GM12801 (cell line): ENCODE results near the gene NUP210.

Experiments used
- TF ChIP-seq, protein P1 (sequence below): IDR thresholded peaks from one replicate; pipeline ENCODE4 v1.5.1; 2011; ENCODE audit warnings: control low read depth; ENCODE audit not compliant: insufficient read length; ENCODE audit errors: extremely low read depth

The NUP210 gene

DNA sequence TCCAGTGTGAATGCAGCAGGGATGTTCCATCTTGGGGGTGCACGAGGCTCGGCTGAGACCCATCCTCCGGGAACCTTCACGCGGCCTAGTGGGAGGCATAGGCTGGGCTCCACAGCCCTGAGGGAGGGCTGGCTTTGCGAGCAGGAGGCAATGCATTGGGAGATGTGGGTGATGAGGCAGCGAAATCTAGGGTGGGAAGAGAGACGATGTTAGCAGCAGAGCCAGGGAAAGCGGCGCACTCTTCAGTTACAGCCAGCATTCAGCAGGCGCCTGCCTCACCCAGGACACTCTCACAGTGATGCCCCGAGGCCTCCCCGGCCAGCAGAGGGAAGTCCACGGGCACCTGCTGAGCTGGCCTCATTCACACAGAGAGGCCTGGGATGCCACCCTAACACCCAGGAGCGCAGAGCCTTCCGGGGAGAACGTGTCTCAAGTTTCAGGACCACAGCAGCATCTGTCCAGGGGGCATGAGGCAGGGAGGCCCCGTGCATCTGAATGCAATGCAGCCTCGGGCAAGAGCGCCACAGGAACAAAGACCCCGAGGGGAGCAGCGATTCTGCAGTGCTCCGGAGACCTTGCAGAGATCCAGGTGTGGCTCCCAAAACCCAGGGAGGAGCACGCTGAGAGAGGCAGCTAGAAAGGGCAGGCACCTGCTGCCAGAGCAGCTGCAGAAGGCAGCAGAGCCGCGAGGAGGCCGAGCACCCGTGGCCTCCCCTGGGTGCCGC is 102.4 kb downstream of the NUP210 start:
- TF ChIP-seq, protein P1, sequence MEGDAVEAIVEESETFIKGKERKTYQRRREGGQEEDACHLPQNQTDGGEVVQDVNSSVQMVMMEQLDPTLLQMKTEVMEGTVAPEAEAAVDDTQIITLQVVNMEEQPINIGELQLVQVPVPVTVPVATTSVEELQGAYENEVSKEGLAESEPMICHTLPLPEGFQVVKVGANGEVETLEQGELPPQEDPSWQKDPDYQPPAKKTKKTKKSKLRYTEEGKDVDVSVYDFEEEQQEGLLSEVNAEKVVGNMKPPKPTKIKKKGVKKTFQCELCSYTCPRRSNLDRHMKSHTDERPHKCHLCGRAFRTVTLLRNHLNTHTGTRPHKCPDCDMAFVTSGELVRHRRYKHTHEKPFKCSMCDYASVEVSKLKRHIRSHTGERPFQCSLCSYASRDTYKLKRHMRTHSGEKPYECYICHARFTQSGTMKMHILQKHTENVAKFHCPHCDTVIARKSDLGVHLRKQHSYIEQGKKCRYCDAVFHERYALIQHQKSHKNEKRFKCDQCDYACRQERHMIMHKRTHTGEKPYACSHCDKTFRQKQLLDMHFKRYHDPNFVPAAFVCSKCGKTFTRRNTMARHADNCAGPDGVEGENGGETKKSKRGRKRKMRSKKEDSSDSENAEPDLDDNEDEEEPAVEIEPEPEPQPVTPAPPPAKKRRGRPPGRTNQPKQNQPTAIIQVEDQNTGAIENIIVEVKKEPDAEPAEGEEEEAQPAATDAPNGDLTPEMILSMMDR: no peak

DNA sequence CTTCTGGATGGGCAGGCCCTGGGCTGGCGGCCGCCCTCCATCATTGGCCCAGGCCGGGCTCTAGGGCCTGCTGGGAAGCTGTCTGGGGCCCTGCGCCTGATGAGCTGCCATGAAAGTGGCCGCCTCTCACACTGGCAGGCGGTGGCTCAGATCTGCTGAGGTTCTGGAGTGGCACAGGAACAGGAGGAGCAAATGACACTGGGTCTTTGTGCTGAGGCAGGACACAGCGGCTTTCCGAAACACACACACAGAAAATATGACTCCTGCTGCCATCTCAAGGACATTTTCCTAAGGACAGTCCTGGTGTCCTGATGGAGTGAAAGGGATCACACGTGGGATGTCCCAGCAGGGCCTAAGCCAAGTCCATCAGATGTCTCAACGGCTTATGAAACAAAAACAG is 103.5 kb downstream of the NUP210 start:
- TF ChIP-seq, protein P1: no peak

DNA sequence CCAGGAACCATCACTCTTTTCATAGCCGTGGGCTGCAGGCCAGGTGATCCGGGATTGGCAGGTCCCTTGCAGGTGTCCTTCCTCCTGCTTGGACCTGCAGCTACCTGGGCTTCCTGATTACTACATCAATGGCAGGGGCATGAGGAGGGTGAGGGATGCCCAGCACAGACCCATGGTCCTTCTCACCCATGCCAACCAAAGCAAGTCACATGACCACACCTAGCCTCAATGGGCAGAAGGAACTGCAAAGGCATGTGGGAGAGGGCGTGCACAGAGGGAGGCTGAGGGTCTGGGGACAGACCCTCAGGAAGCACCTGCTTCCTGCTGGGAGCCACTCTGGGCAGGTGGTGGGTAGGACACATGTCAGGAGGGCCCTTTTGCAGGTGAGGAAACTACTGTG is 105.2 kb downstream of the NUP210 start:
- TF ChIP-seq, protein P1: no peak

- TF ChIP-seq, protein P1: no peak
Measured at GRCh38 chr3:13313813-13314212, 106.3 kb downstream of the NUP210 start.

DNA sequence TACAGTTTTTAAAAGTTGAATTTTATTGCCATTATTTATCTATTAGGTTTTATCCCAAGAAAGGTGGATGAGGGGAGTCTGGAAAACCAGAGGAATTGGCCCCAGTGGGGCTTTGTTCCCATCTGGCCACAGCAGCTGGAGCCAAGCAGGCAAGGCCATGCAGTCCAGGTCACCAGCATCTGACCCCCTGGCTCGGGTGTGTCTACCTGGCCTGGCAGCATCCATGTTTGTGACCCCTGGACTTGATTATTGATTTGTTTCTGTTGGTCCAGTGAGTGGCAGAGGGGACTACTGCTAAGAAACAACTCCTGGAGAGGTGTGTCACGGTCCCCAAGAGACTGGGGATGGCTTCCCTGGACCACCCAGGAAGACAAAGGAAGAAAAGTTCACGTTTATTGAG is 111.1 kb downstream of the NUP210 start:
- TF ChIP-seq, protein P1: no peak

DNA sequence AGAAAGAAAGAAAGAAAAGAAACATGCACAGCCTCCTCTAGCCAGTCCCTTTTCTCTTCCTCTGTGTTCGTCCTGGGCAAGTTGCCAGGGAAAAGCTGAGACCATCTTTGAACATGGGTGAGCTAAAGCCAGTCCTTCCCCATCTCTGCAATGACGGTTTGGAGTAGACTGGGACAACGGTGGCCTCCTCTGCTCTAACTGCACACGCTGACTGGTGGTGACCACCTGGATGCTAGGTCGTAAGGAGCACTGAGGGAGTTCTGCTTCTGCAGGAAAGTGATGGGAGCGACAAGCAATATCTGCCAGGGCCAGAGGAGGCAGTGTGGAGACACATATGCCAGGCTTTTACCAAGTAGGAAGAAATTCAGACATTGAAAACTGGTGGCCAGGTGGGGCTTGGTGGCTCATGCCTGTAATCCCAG is 111.7 kb downstream of the NUP210 start:
- TF ChIP-seq, protein P1: no peak

- TF ChIP-seq, protein P1: no peak
Measured at GRCh38 chr3:13307041-13307440, 113.1 kb downstream of the NUP210 start.

DNA sequence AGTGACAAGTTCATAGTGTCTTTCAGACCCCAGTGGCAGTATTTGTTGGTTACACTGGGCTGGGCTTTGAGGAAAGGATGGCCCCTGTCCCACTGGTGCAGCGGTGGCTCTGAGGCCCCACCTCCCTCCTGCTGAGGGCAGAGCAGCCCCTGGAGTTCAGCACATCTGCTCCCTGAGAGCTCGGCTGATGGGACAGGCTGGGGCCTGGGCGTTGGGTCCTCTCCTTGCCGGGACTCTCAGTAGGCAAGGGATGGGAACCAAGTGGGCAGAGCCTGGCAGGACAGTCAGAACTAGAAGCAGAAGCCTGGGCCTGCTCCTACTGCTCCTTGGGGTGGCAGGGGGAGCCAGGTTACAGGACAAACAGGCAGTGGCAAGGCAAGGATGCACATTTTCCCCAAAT is 114.5 kb downstream of the NUP210 start:
- TF ChIP-seq, protein P1: no peak
